NK-92 (cell line): ENCODE data around the gene DKKL1.

Source experiments
- DNase-seq: peaks from one replicate; lab custom pipeline; 2025; ENCODE audit not compliant: unreplicated experiment; lab: John Stamatoyannopoulos, UW

Gene DKKL1

DNA sequence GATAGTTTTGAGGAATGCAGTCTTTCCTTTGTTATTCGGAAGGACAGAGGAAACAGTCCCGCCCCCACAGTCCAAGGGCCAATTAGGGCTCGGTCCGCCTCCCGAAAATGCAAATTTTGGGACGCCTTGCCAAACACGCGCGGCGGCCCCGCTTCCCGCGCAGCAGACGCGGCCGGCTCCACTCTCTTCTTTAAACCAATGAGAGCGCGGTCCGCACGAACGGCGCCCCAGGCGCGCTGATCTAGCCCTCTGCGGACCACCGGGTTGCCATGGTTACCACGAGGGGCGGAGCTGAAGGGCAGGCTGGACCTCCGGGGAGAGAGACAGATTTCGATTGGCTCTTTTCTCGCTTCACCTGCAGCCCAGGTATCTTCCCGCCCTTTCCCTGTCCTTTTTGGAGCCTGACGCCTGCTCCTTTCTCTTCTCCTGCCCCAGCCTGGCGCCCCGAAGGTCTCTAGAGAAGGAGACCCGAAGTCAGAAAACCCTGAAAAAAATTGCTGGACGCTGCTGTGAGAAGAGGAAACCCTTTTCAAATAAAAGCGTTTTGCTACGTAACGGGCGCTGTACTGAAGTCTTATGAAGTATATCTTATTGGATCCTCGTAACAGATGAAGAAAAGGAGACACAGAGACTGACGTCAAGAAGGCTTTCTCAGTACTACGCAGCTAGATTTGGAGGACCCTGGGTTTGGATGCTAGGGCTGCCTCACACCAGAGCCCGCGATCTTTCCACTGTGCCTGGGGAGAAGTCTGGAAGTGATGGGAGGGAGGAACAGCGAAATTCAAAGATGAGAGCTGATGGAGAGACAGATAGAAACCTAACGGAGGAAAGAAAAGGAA lies 57.6 kb downstream of the DKKL1 start:
- no peak for DNase-seq

DNA sequence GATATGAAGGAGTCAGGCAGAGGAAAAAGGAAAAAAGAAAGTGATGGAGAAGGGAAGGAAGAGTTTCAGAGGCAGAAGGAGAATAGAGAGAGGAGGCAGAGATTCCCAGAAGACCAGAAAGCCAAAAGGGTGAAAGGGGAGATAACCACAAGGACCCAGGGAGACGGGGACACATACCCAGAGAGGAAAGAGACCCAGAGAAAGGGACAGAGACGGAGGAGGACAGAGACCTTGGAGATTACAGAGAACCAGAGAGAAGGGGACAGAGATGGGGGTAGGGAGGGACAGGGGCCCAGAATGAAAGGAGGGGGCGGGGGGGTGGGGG lies 58.2 kb downstream of the DKKL1 start:
- no peak for DNase-seq

DNA sequence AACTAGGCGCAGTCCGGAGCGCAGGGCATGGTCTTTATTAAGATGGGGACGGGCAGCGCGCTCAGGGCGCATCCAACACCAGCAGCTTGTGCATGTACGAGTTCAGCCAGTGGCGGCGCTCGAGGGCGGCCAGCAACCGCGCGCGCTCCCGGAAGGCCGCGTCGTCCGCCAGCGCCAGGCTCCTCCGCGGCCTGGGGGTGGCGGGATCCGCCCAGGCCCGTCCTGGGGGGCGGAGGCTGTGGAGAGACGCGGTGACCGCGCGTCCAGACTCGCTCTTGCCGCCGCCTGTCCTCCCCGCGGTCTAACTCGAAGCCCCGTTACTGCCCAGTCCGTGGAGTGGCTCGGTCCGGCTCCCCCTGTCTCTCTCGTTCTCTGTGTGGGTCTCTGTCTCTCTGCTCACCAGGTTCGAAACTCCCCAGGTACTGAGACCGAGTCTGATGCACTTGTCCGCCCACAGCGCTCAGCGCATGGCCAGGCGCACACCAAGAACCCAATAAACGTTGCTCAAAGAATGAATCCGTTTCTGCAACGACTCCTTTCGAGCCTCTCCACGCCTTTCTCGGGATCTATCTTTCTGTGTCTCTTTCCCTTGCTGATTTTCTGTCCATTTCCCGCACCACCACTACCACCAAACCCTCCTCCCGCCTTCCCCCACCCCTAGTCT lies 58.9 kb downstream of the DKKL1 start:
- DNase-seq, result no peak

DNA sequence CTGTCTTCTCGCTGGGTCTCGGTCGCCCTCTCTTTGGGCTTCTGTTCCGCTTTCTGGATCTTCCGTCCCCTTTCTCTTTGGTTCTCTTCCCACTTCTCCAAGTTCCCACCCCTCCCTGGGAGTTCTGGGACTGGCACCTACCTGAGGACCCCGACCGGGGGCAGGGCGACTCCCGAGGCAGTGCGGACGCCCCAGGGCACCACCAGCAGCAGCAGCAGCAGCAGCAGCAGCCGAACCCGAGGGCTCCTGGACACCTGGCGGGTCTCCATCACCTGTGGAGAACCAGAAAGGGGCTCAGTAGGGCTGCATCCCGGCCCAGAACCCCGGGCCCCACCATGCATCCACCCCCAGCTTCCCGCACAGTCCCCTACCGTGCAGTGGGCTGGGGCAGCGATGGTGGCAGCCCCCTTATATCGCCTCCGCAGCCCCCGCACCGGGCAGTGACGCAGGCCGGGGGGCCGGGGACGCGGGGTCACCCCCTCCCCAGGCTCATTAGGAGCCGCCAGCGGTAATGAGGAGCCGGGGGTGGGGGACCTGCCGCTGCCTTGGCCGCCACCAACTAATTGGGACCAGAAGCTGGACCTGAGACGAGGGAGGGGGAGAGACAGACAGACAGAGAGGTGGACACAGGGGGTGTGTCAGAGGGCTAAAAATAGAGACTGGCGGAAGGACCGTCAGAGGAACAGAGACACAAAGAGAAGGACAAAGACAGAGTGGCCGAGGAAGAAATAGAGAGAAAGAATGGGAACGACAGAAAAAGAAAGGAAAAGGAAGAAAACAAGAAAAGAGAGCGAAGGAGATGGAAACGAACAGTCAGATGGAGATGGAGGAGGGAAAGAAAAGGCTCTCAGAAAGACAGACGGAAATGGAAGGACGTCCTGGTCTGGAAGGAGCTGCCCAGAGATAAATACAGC lies 59.7 kb downstream of the DKKL1 start, which contains the start of gene PTH2:
Gene PTH2, minus strand, starts transcription at position 371 of the 914 bp plus-strand sequence. Its CDS starts 102 bp downstream, at position 269.
- no peak for DNase-seq

DNA sequence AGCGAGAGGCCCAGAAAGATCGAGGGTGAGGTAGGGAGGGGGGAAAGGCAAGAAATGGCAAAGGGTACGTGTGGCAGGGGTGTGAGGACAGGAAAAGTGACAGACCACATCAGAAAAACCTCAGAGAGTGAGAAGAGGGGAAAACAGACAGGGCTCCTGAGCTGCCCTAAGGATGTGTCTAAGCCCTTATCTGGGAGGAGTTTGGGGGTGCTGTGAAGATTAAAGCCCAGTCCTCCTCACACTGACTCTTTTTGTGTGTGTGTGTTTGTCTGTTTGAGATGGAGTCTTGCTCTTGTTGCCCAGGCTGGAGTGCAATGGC lies 60.3 kb downstream of the DKKL1 start:
- no peak for DNase-seq
